ENCODE measurements around the gene SLC2A5.

- TF ChIP-seq CTCF (IDR thresholded peaks at IDR 0.05; ENCODE audit: borderline replicate concordance, extremely low read depth, low read length, poor library complexity, severe bottlenecking) (peak; percentile 62), EZH2 (IDR thresholded peaks at IDR 0.05; ENCODE audit: borderline replicate concordance, low read depth, low read length, severe bottlenecking) (no peak)
Observed at GRCh38 chr1:9101510-9102146, 32.2 kb upstream of the SLC2A5 start.
